D721Med (cell line): ENCODE data around the gene ATXN7L1.
"Not testable (repeated sequence)": the region's sequence is repeated elsewhere in the genome, so short reads cannot be mapped to it uniquely, and the experiment has no call there.

Source experiments
- DNase-seq: peaks from one replicate; pipeline ENCODE4 v3.0.0; 2011; ENCODE audit warnings: low spot score; ENCODE audit not compliant: insufficient read length
- FAIRE-seq: peaks from 2 replicates; lab custom pipeline; 2011; peaks lifted over from hg19 to GRCh38; lab: Jason Lieb, UNC
- TF ChIP-seq, protein P1 (sequence below): IDR thresholded peaks from 2 replicates; pipeline ENCODE4 v1.5.1; 2012; ENCODE audit warnings: mild to moderate bottlenecking, control low read depth; ENCODE audit not compliant: insufficient read depth; ENCODE audit errors: missing control alignments

Gene ATXN7L1

DNA sequence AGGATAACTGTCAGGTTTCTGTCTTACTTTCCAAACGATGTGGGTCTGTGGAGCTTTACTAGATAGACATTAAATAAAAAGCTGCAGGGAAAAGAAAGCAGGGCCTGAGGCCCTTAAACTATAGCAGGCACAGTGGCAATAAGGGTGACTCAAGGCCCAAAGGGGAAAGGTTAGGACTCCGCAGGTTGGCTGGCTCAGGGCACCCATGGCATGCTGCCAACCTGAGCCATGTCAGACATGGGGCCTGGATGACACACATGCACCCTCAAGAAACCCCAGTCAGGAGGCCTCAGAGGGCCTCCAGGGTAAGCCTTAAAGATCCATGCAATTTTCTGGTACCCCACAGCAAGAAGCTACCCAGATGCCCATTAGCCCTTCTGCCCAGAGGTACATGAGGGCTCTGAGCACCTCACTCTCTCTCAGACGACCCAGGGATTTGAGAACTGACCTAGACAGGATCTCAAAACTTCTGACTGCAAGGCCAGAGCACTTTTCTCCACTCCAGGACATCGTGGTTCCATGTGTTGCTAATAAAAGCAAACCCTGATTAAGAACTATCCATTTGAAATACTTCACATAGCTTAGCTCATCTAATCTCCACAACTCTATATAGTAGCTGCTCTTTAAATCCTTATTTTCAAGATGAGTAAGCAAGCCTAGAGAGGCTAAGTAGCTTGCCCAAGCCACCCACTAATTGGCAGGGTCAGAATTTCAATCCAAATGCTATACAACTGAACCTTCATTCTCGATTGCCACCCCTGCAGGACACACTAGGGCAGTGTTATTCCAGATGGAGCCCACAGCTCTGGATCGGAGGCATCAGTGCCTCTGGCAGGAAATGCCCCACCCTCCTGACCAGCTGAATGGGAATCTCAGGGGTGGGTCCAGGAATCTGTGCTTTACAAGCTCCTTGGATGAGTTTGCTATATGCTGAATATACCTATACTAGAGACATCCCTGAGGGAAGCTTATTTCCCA, 162.6 kb downstream of the ATXN7L1 start:
- DNase-seq (no peak), FAIRE-seq (no peak)
- TF ChIP-seq, protein P1, sequence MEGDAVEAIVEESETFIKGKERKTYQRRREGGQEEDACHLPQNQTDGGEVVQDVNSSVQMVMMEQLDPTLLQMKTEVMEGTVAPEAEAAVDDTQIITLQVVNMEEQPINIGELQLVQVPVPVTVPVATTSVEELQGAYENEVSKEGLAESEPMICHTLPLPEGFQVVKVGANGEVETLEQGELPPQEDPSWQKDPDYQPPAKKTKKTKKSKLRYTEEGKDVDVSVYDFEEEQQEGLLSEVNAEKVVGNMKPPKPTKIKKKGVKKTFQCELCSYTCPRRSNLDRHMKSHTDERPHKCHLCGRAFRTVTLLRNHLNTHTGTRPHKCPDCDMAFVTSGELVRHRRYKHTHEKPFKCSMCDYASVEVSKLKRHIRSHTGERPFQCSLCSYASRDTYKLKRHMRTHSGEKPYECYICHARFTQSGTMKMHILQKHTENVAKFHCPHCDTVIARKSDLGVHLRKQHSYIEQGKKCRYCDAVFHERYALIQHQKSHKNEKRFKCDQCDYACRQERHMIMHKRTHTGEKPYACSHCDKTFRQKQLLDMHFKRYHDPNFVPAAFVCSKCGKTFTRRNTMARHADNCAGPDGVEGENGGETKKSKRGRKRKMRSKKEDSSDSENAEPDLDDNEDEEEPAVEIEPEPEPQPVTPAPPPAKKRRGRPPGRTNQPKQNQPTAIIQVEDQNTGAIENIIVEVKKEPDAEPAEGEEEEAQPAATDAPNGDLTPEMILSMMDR: no peak

DNA sequence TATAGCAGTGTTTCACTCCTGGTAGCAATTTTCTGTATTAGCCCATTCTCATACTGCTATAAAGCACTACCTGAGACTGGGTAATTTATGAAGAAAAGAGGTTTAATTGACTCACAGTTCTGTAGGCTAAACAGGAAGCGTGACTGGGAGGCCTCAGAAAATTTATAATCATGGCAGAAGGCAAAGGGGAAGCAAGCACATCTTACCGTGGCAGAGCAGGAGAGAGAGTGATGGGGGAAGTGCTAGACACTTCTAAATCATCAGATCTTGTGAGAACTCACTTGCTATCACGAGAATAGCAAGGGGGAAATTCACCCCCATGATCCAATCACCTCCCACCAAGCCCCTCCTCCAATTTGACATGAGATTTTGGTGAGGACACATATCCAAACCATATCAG, 163.5 kb downstream of the ATXN7L1 start:
- FAIRE-seq (no peak), DNase-seq (no peak)
- TF ChIP-seq, protein P1: no peak

DNA sequence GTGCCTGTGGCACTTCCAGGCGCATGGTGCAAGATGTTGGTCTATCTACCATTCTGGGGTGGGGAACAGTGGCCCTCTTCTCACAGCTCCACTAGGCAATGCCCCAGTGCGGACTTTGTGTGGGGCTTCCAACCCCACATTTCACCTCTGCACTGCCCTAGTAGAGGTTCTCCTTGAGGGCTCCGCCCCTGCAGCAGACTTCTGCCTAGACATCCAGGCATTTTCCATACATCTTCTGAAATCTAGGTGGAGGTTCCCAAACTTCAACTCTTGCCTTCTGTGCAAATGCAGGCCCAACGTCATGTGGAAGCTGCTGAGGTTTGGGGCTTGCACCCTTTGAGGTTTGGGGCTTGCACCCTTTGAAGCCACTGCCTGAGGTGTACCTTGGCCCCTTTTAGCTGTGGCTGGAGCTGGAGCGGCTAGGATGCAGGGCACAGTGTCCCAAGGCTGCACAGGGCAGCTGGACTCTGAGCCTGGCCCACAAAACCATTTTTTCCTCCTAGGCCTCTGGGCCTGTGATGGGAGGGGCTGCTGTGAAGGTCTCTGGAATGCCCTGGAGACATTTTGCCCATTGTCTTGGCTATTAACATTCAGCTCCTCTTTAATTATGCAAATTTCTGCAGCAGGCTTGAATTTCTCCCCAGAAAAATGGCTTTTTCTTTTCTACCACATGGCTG, 164.5 kb downstream of the ATXN7L1 start:
- TF ChIP-seq, protein P1: no peak
- FAIRE-seq (no peak), DNase-seq (no peak)

DNA sequence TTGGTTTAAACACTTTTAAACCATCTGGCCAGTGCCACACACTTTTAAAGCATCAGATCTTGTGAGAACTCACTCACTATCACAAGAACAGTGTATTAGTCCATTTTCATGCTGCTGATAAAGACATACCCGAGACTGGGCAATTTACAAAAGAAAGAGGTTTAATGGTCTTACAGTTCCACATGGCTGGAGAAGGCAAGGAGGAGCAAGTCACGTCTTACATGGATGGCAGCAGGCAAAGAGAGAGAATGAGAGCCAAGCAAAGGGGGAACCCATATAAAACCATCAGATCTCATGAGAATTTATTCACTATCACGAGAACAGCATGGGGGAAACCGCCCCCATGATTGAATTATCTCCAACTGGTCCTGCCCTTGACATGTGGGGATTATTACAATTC, 165.7 kb downstream of the ATXN7L1 start:
- not testable (repeated sequence) for FAIRE-seq, DNase-seq

DNA sequence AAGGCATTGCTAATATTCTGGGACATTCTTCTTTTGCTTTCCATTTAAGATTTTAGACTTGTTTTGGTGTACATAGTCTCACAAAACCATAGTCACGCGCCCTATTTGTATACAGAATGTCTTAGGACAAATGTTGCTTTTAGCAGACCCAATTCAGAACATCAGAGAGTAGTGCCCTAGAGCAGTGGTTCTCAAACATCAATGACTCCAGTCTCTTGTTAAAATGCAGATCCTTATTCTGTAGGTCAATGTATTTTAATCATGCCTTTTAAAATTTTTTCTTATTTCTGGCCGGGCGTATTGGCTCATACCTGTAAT, 167.7 kb downstream of the ATXN7L1 start:
- TF ChIP-seq, protein P1: no peak
- FAIRE-seq (no peak), DNase-seq (no peak)

DNA sequence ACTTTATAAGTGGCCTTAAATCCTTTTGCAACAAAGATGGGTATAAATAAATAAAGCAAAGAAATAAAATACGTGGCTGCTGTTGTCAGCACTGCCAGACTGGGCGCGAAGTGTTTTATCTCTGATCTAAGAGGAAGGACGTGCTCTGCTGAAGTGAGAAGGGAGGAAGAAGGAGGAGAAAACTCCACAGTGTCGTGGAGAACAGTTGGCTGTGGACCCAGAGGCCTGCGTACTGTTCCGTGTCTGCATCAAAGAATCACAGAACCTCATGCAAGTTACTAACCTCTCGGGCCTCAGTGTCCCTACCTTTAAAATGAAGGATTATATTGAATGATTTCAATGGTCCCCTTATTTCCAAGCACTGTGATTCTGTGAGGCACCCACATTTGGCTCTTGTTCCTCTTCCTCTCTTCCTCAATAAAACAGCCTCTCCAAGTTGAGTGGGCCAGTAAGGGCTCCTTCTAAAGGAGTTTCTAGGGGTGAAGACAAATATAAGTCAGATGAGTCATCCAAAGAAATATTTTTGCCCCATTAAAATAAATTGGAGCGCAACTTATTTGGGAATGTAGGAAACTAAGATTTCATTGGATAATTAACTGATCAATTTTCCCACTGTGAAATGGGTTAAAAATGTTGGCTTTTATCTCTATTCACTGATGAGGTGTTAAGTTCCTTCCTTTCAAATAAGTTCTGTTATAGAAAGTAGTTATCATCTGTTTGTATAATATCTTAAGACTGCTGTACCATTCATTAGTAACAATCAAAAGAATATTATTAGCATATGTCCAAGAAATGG, 168.2 kb downstream of the ATXN7L1 start:
- TF ChIP-seq, protein P1: no peak
- DNase-seq (no peak), FAIRE-seq (no peak)

DNA sequence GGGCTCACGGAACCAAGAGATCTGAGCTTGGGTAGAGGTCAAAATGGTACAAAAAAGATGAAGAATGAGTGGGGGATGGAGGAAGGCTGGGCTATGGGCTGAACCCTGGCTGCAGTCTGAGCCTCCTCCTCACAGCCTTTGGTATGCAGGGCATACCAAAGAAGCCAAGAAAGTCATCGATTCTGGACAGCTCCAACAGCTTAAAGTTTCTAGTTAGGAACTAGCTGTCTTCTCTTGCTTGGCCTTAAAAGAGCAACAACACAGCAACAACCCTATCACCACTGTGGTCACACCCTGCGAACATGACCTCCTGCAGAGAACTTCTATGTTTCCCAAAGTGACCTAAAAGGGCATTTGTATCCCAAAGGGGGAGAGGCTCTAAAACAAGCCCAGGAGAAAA, 169.0 kb downstream of the ATXN7L1 start:
- no peak for DNase-seq
- no peak for FAIRE-seq
- TF ChIP-seq, protein P1: no peak
